Astrocyte (in vitro differentiated cells and primary cell): Measurements from ENCODE around the gene RDM1. TPM values are rescaled to one million over a fixed set of nuclear protein-coding genes. Genes with fewer than 3 reads are reported as not detected.

Source experiments
- DNase-seq: peaks from one replicate; pipeline ENCODE4 v3.0.0-alpha.2; 2010; ENCODE audit warnings: low read depth
- FAIRE-seq: peaks from 2 replicates; lab custom pipeline; 2011; peaks lifted over from hg19 to GRCh38; lab: Jason Lieb, UNC
- H2AFZ ChIP-seq: 2 replicates; pipeline ENCODE4 v1.6.0; 2012; ENCODE audit warnings: low read depth, low read length, inconsistent platforms
- H3K27ac ChIP-seq: 2 replicates; pipeline ENCODE4 v1.5.1; 2011; ENCODE audit warnings: low read depth, low read length, inconsistent platforms
- H3K27me3 ChIP-seq: 2 replicates; pipeline ENCODE4 v1.6.0; 2011; ENCODE audit warnings: low read length, inconsistent platforms; ENCODE audit not compliant: insufficient read depth
- H3K36me3 ChIP-seq: 2 replicates; pipeline ENCODE4 v1.5.1; 2011; ENCODE audit warnings: low read length, inconsistent platforms; ENCODE audit not compliant: insufficient read depth
- H3K4me1 ChIP-seq: 2 replicates; pipeline ENCODE4 v1.5.1; 2011; ENCODE audit warnings: low read length, inconsistent platforms; ENCODE audit not compliant: insufficient read depth
- H3K4me2 ChIP-seq: 2 replicates; pipeline ENCODE4 v1.6.0; 2012; ENCODE audit warnings: low read length, inconsistent platforms
- H3K4me3 ChIP-seq: 2 replicates; pipeline ENCODE4 v1.5.1; 2011; ENCODE audit warnings: low read depth, mild to moderate bottlenecking, low read length, inconsistent platforms; ENCODE audit not compliant: insufficient read depth
- H3K79me2 ChIP-seq: 2 replicates; pipeline ENCODE4 v1.6.0; 2012; ENCODE audit warnings: mild to moderate bottlenecking, low read length, inconsistent platforms; ENCODE audit not compliant: insufficient read depth
- H3K9ac ChIP-seq: 2 replicates; pipeline ENCODE4 v1.6.0; 2012; ENCODE audit warnings: mild to moderate bottlenecking, low read length, inconsistent platforms
- H3K9me3 ChIP-seq: 2 replicates; pipeline ENCODE4 v1.5.1; 2012; ENCODE audit warnings: low read depth, mild to moderate bottlenecking, low read length, inconsistent platforms; ENCODE audit not compliant: insufficient read depth
- H4K20me1 ChIP-seq: 2 replicates; pipeline ENCODE4 v1.6.0; 2012; ENCODE audit warnings: low read length, inconsistent platforms; ENCODE audit not compliant: insufficient read depth
- H3K27ac Mint-ChIP-seq: one replicate; pipeline ENCODE4 v1.8.0; 2021; ENCODE audit warnings: mild to moderate bottlenecking, mixed read lengths; ENCODE audit not compliant: unreplicated experiment
- H3K27me3 Mint-ChIP-seq: one replicate; pipeline ENCODE4 v1.8.0; 2021; ENCODE audit warnings: low read depth, mixed read lengths; ENCODE audit not compliant: unreplicated experiment
- H3K36me3 Mint-ChIP-seq: one replicate; pipeline ENCODE4 v1.8.0; 2021; ENCODE audit warnings: low read depth, mixed read lengths; ENCODE audit not compliant: unreplicated experiment
- H3K4me1 Mint-ChIP-seq: one replicate; pipeline ENCODE4 v1.8.0; 2021; ENCODE audit warnings: low read depth, mixed read lengths; ENCODE audit not compliant: unreplicated experiment
- H3K4me3 Mint-ChIP-seq: one replicate; pipeline ENCODE4 v1.8.0; 2021; ENCODE audit warnings: mild to moderate bottlenecking, moderate library complexity, mixed read lengths; ENCODE audit not compliant: unreplicated experiment
- H3K9me3 Mint-ChIP-seq: one replicate; pipeline ENCODE4 v1.8.0; 2021; ENCODE audit warnings: mild to moderate bottlenecking, mixed read lengths; ENCODE audit not compliant: unreplicated experiment
- CTCF ChIP-seq: IDR thresholded peaks from 2 replicates; pipeline ENCODE4 v1.5.1; 2011; ENCODE audit warnings: low read depth, mild to moderate bottlenecking, inconsistent platforms, low read length, moderate library complexity; ENCODE audit not compliant: insufficient read depth
- EZH2 ChIP-seq: IDR thresholded peaks from 2 replicates; pipeline ENCODE4 v1.6.1; 2012; ENCODE audit warnings: mild to moderate bottlenecking, low read length, inconsistent platforms; ENCODE audit not compliant: insufficient read depth
- total RNA-seq: library from RNA; stranded (reverse); gene quantifications from 2 replicates; pipeline ENCODE4 v1.2.1, GENCODE V29; 2021

RDM1 gene
- total RNA-seq, 1 donor from 2014 or later: not detected

GRCh38 chr17:35875072-35875799 is 55.3 kb downstream of the RDM1 start:
- H3K36me3 ChIP-seq: no peaks in the 10 kb centered on the region
- H3K9ac ChIP-seq: no peak overlapping the region
- H3K4me3 Mint-ChIP-seq: no peak overlapping the region
- H3K4me2 ChIP-seq: no peak overlapping the region
- FAIRE-seq (no peak), DNase-seq (no peak)
- no peaks in the 10 kb centered on the region for H3K9me3 ChIP-seq
- H4K20me1 ChIP-seq: no peaks in the 10 kb centered on the region
- no peak overlapping the region for H3K27ac Mint-ChIP-seq
- H3K4me1 Mint-ChIP-seq: peaks cover 12% of the 10 kb centered on the region
- no peaks in the 10 kb centered on the region for H3K79me2 ChIP-seq
- no peaks in the 10 kb centered on the region for H3K9me3 Mint-ChIP-seq
- H3K4me3 ChIP-seq: no peak overlapping the region
- no peaks in the 10 kb centered on the region for H3K4me1 ChIP-seq
- no peaks in the 10 kb centered on the region for H3K36me3 Mint-ChIP-seq
- no peaks in the 10 kb centered on the region for H3K27me3 ChIP-seq
- H2AFZ ChIP-seq: no peak overlapping the region
- no peak for TF ChIP-seq EZH2
- TF ChIP-seq CTCF: no peak
- no peaks in the 10 kb centered on the region for H3K27me3 Mint-ChIP-seq
- no peak overlapping the region for H3K27ac ChIP-seq

GRCh38 chr17:35872196-35872980 is 58.2 kb downstream of the RDM1 start:
- Mint-ChIP-seq H3K27me3 (no peaks in the 10 kb centered on the region), H3K36me3 (peaks cover 3% of the 10 kb centered on the region), H3K9me3 (no peaks in the 10 kb centered on the region), H3K4me1 (peaks cover 13% of the 10 kb centered on the region), H3K4me3 (no peak overlapping the region), H3K27ac (no peak overlapping the region)
- H3K79me2 ChIP-seq: no peaks in the 10 kb centered on the region
- H3K4me1 ChIP-seq: no peaks in the 10 kb centered on the region
- TF ChIP-seq CTCF (no peak), EZH2 (no peak)
- H3K4me3 ChIP-seq: no peak overlapping the region
- no peak overlapping the region for H2AFZ ChIP-seq
- no peak for DNase-seq
- no peak for FAIRE-seq
- H3K9ac ChIP-seq: no peak overlapping the region
- no peaks in the 10 kb centered on the region for H3K9me3 ChIP-seq
- no peaks in the 10 kb centered on the region for H3K27me3 ChIP-seq
- H3K27ac ChIP-seq: no peak overlapping the region
- no peak overlapping the region for H3K4me2 ChIP-seq
- no peaks in the 10 kb centered on the region for H4K20me1 ChIP-seq
- H3K36me3 ChIP-seq: no peaks in the 10 kb centered on the region
